ENCODE results near the gene ZNF248. TPM values are rescaled to one million over a fixed set of nuclear protein-coding genes. Genes with fewer than 3 reads are reported as not detected.

Gene ZNF248
- total RNA-seq (2022; extraction: Qiagen RNA extraction) = 2.8 to 4.0 TPM (median 3.7 TPM) in 5 replicates

DNA sequence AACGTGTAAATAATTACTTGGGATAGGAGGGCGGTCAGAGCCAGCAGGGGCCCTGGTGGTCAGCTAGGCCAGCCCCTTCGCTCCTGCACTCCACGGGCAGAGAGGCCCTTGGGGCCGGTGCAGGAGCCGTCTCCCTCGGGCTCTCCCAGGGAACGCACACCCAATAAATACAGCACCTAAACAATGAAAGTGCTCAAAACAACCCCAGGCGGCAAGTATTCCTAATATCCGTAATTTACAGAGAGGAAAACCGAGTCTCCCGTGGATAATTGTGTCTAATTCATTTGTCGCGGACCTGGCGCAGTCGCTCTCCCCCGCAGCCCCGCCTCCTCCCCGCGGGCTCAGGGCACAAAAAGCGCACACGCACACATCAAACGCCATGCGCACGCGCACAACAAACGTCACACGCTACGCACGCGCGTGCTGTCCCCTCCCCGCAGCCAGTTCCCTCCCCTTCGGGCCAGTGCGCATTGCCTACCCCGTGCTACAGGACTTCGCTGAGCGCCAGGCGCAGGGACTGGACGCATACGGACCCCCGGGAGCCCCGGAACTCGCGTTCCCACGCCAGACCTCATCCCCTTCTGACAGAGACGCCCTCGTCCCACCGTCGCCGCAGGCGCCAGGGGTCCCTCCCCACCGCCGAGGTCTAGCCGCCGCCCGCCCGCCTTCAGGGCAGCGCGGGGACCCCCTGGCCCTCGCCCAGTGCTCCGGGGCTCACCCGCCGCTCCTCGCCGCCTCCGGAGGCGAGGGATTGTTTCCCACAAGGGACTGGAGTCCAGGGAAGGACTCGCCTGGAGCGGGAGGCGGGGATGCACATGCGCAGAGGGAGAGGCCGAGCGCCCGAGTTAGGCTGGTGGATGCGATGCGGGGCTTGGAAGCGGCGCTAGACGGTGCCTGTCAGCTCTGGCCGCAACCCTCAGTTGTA lies at the start of gene ZNF248:
Gene ZNF248, minus strand, starts transcription at position 324 of the 925 bp plus-strand sequence. CDS start 1,300 bp downstream, outside the sequence.

Other genes with a start within 250 kb of the ZNF248 start
- gene ZNF25, start 119.0 kb upstream of the ZNF248 start, total RNA-seq (2022; extraction: Qiagen RNA extraction) = 1.1 to 2.0 TPM (median 1.6 TPM) in 5 replicates
- gene ZNF33A, start 153.1 kb upstream of the ZNF248 start, total RNA-seq (2022; extraction: Qiagen RNA extraction) = 6.8 to 8.4 TPM (median 7.9 TPM) in 5 replicates
- gene ZNF37A, start 236.7 kb upstream of the ZNF248 start, total RNA-seq (2022; extraction: Qiagen RNA extraction) = 4.2 to 6.1 TPM (median 4.9 TPM) in 5 replicates